NCI-H748 (cell line): ENCODE measurements around the gene PRDX2.
A peak's percentile ranks its signal among the peaks of the same experiment; 100 is the strongest.

Experiments
- DNase-seq: peaks from one replicate; lab custom pipeline; 2025; ENCODE audit not compliant: unreplicated experiment; lab: John Stamatoyannopoulos, UW

The PRDX2 gene

DNA sequence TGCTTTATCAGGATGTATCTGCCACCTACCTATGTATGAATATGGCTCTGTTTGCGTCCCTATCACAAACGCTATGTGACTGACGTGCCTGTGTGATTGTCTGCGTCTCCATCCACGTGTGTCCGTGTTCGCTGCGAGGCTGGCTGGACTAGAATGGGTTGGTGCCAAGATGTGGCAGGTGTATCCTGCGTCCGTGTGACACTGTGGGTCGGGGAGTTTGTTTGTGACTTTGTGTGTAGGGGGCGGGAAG, 19.5 kb downstream of the PRDX2 start:
- no peak for DNase-seq

- DNase-seq = peak; percentile 16
These were observed 22.2 kb downstream of the PRDX2 start for GRCh38 chr19:12779162-12779993.

GRCh38 chr19:12778905-12779161, 22.8 kb downstream of the PRDX2 start:
- no peak for DNase-seq

GRCh38 chr19:12778017-12778904, 23.3 kb downstream of the PRDX2 start:
- DNase-seq = peak; percentile 76

DNA sequence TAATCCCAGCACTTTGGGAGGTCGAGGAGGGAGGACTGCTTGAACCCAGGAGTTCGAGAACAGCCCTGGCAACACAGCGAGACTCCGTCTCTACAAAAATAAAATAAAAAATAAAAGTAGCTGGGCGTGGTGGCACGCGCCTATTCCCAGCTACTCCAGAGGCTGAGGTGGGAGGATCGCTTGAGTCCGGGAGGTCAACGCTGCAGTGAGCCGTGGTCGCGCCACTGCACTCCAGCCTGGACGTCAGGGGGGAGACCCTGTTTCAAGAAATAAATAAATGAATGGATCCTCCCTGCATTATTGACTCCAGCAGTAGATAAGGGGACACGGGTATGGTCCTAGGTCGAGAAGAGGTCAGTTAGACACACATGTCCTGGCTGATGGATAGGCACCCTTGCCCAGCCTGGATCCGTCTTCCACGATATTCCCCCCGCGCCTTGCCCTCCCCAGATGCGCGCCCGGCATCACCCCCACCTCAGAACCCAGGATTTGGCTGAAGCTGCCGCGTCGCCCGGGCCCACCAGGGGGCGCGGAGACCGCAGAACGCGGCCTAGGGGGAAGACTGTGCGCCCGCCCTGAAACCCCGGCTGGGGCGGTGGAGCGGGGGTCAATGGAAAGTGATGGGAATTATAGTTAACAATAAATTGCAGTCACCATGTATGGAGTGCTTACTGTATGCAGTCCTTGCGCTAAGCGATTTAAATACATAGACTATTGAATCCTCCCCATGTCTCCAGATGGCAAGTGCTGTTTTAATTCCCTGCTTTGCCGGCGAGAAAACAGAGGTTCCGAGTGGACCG, 24.2 kb downstream of the PRDX2 start:
- DNase-seq = peak; percentile 78

- DNase-seq = peak; percentile 92
These were observed 26.7 kb downstream of the PRDX2 start, which contains the start of gene HOOK2 for GRCh38 chr19:12774588-12775555. Gene HOOK2 (minus strand): TSS chr19:12775552. CDS start chr19:12775449, 103 bp downstream.

- DNase-seq = no peak
These were observed 28.0 kb downstream of the PRDX2 start for GRCh38 chr19:12773571-12773970.

DNA sequence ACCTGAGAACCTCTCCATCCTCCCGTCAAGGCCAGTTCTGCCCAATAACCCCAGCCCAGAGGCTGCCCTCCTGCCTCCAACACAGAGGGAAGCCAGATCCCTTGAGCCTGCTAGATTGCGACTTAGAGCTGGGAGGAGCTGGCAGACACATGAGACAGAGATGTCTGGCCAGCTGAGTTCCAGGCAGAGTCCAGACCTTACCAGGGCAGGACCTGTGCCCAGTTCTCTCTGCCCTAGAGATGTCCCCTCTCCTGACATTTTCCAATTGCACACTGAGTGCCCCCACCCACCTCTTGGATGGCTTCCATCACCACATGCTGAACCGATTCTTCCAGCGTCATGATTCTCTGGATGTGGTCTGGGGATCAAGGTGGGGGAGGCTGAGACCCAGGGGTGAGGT, 29.3 kb downstream of the PRDX2 start:
- DNase-seq = no peak

DNA sequence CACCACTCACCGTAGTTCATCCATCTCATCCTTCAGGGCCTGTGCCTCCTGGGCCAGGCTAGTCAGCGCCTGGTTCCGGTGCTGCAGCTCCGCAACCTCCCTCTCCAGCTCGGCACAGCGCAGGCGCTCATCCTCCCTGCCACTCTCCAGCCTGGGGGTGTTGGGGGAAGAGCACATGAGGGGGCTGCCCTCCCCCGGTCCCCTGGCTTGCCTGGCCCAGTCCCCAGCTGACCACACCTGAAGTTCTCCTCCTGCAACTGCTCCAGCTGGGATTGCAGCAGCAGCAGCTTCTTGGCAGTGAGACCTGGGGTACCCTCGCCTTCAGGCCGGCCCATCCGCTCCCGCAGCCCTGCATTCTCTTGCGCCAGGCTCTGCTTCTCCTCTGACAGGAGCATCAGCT, 30.7 kb downstream of the PRDX2 start:
- DNase-seq = no peak

DNA sequence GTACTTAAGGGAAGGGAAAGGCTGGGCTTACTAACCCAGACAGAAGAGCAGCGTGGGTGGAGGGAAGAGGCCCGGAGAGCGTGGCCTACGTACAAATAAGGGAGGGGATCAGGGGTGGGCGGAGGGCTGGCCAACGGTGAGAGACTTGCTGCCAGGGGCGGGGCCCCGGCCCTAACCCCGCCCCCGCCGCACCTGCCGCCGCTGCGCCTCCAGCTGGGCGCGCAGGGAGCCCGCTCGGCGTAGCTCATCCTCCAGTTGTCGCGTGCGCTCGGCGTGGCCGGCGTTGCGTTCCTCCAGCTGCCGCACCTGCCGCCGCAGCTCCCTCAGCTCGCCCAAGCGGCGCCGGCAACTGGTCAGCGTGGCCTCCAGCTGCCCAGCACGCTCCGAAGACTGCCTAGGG, 31.9 kb downstream of the PRDX2 start:
- DNase-seq = peak; percentile 92

GRCh38 chr19:12767666-12768065, 33.9 kb downstream of the PRDX2 start:
- no peak for DNase-seq

DNA sequence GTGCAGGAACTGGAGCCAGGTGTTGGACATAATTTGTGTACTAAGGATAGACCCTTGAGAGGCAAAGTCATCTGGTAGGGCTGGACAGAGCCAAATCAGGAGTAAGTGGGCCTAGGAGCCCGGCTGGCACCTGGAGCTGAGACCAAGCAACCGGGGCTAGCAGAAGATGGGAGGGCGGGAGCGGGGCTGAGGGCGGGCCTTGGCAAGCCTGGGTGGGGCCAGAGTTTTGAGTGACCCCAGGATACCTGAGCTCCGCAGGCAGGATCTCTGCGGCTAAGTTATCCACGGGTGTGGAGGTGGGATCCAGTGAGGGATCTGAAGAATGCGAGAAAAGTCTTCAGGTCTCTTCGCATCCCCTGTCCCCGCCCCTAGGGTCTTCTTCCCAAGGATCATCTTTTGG, 34.5 kb downstream of the PRDX2 start:
- no peak for DNase-seq

GRCh38 chr19:12766051-12766521, 35.5 kb downstream of the PRDX2 start:
- peak; percentile 66 for DNase-seq

- DNase-seq = no peak
These were observed 36.9 kb downstream of the PRDX2 start for GRCh38 chr19:12764698-12765097.

GRCh38 chr19:12763100-12763499, 38.5 kb downstream of the PRDX2 start:
- no peak for DNase-seq

- DNase-seq = no peak
These were observed 41.9 kb downstream of the PRDX2 start for GRCh38 chr19:12759686-12760085.

- peak; percentile 74 for DNase-seq
These were observed 43.9 kb downstream of the PRDX2 start for GRCh38 chr19:12757544-12758274.

GRCh38 chr19:12756150-12756883, 45.3 kb downstream of the PRDX2 start:
- no peak for DNase-seq
